ENCODE measurements around the gene ZNF385B.
A peak's percentile ranks its signal among the peaks of the same experiment; 100 is the strongest.

Gene ZNF385B

GRCh38 chr2:179440642-179441251 lies 420.7 kb downstream of the ZNF385B start:
- no peak overlapping the region for H3K4me3 ChIP-seq (ENCODE audit: low read depth, low read length)
- DNase-seq (ENCODE audit: low read depth), result peak; percentile 59

GRCh38 chr2:179438654-179439053 lies 422.8 kb downstream of the ZNF385B start:
- no peak overlapping the region for H3K4me3 ChIP-seq (ENCODE audit: low read depth, low read length)
- DNase-seq (ENCODE audit: low read depth), result no peak
- no peak for TF ChIP-seq POLR2A (IDR thresholded peaks at IDR 0.05; ENCODE audit: extremely low read depth, insufficient read length)
- TF ChIP-seq MYC (IDR thresholded peaks at IDR 0.05; ENCODE audit: low read depth, low read length), result no peak
- TF ChIP-seq MAX (IDR thresholded peaks at IDR 0.05; ENCODE audit: low read depth, low read length), result no peak
- no peak for TF ChIP-seq CTCF (IDR thresholded peaks at IDR 0.05; ENCODE audit: low read depth, low read length)

More at GRCh38 chr2:179440642-179441251, 420.7 kb downstream of the ZNF385B start:
- TF ChIP-seq CTCF (IDR thresholded peaks at IDR 0.05; ENCODE audit: low read depth, low read length) (peak; percentile 60), MYC (IDR thresholded peaks at IDR 0.05; ENCODE audit: low read depth, low read length) (no peak)

- DNase-seq (ENCODE audit: low read depth), result no peak
- TF ChIP-seq CTCF (IDR thresholded peaks at IDR 0.05; ENCODE audit: low read depth, low read length), result no peak
- no peak for TF ChIP-seq MAX (IDR thresholded peaks at IDR 0.05; ENCODE audit: low read depth, low read length)
- TF ChIP-seq POLR2A (IDR thresholded peaks at IDR 0.05; ENCODE audit: extremely low read depth, insufficient read length), result no peak
- no peak for TF ChIP-seq MYC (IDR thresholded peaks at IDR 0.05; ENCODE audit: low read depth, low read length)
- H3K4me3 ChIP-seq (ENCODE audit: low read depth, low read length), result no peak overlapping the region
These were observed 424.0 kb downstream of the ZNF385B start for GRCh38 chr2:179437430-179437829.

- H3K4me3 ChIP-seq (ENCODE audit: low read depth, low read length), result no peak overlapping the region
- TF ChIP-seq CTCF (IDR thresholded peaks at IDR 0.05; ENCODE audit: low read depth, low read length), result no peak
- no peak for TF ChIP-seq MYC (IDR thresholded peaks at IDR 0.05; ENCODE audit: low read depth, low read length)
- TF ChIP-seq POLR2A (IDR thresholded peaks at IDR 0.05; ENCODE audit: extremely low read depth, insufficient read length), result no peak
- TF ChIP-seq MAX (IDR thresholded peaks at IDR 0.05; ENCODE audit: low read depth, low read length), result no peak
- no peak for DNase-seq (ENCODE audit: low read depth)
These were observed 425.8 kb downstream of the ZNF385B start for GRCh38 chr2:179435566-179435965.

GRCh38 chr2:179435000-179435399 lies 426.4 kb downstream of the ZNF385B start:
- H3K4me3 ChIP-seq (ENCODE audit: low read depth, low read length), result no peak overlapping the region
- no peak for DNase-seq (ENCODE audit: low read depth)
- no peak for TF ChIP-seq MAX (IDR thresholded peaks at IDR 0.05; ENCODE audit: low read depth, low read length)
- no peak for TF ChIP-seq CTCF (IDR thresholded peaks at IDR 0.05; ENCODE audit: low read depth, low read length)
- TF ChIP-seq POLR2A (IDR thresholded peaks at IDR 0.05; ENCODE audit: extremely low read depth, insufficient read length), result no peak
- no peak for TF ChIP-seq MYC (IDR thresholded peaks at IDR 0.05; ENCODE audit: low read depth, low read length)

GRCh38 chr2:179434357-179434756 lies 427.1 kb downstream of the ZNF385B start:
- DNase-seq (ENCODE audit: low read depth), result no peak
- TF ChIP-seq CTCF (IDR thresholded peaks at IDR 0.05; ENCODE audit: low read depth, low read length), result no peak
- TF ChIP-seq MYC (IDR thresholded peaks at IDR 0.05; ENCODE audit: low read depth, low read length), result no peak
- TF ChIP-seq MAX (IDR thresholded peaks at IDR 0.05; ENCODE audit: low read depth, low read length), result no peak
- no peak for TF ChIP-seq POLR2A (IDR thresholded peaks at IDR 0.05; ENCODE audit: extremely low read depth, insufficient read length)
- H3K4me3 ChIP-seq (ENCODE audit: low read depth, low read length), result no peak overlapping the region

All from NB4 (cell line).